Measurements from ENCODE around the gene MAN2B1. TPM values are rescaled to one million over a fixed set of nuclear protein-coding genes. Genes with fewer than 3 reads are reported as not detected.

MAN2B1 gene
- total and polyA plus RNA-seq, 11 donors = 16.0 to 135 (median 29.0) TPM

DNA sequence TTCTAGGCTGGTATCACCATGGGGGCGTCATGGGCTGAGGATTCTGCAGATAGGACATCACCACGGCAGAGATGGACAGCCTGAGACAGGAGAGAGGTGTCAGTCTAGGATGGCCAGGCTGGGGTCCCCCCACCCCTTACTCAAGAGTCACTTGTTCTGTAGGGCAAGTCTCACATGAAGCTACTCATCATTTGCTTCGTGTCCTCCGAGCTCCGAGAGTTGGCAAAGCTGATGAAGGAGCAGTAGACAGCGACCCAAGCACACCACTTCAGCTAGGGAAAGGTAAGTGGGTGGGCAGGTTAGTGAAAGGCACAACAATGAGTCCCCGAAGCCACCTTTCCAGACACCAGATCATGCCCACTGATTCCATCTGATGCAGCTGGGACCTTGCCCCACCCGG lies 1.8 kb upstream of the MAN2B1 start:
- ATAC-seq (no peak), DNase-seq (no peak)
- WGBS, 4 donors = 62 to 78% (median 70%) methylated on average over 8 of the region's 8 CpGs
- H3K9me3 ChIP-seq = no peaks in the 10 kb centered on the region
- H3K27me3 ChIP-seq = no peaks in the 10 kb centered on the region
- intact Hi-C loops (cut with DNase I) = loop anchor here in 1 of 10 donors (5.0 kb wide), 1 partner anchor 106 kb away; no protein-coding TSS in a partner anchor
- H3K27ac ChIP-seq = peak overlapping the region in 4 of 12 donors; percentile 91 to 98 (median 96)
- peak overlapping the region in 11 of 12 donors; percentile 75 to 100 (median 88) for H3K4me3 ChIP-seq
- peaks cover 0 to 34% (median 20%) of the 10 kb centered on the region in 9 donors for H3K36me3 ChIP-seq
- TF ChIP-seq POLR2A (IDR thresholded peaks at IDR 0.05) = no peak
- no peak for TF ChIP-seq CTCF (IDR thresholded peaks at IDR 0.05)
- H3K4me1 ChIP-seq = peaks cover 9 to 51% (median 39%) of the 10 kb centered on the region in 12 donors

GRCh38 chr19:12667731-12668302 lies 1.3 kb upstream of the MAN2B1 start:
- peaks cover 9 to 51% (median 39%) of the 10 kb centered on the region in 12 donors for H3K4me1 ChIP-seq
- intact Hi-C loops (cut with DNase I) = loop anchor here in 1 of 10 donors (5.0 kb wide), 1 partner anchor 106 kb away; no protein-coding TSS in a partner anchor
- no peak for ATAC-seq
- 71 to 84% (median 81%) methylated on average over 4 of the region's 4 CpGs for WGBS, 4 donors
- H3K27me3 ChIP-seq = no peaks in the 10 kb centered on the region
- H3K27ac ChIP-seq = peak overlapping the region in 1 of 12 donors; percentile 95
- H3K4me3 ChIP-seq = peak overlapping the region in 7 of 12 donors; percentile 86 to 100 (median 97)
- TF ChIP-seq CTCF (IDR thresholded peaks at IDR 0.05) (no peak), POLR2A (IDR thresholded peaks at IDR 0.05) (no peak)
- no peaks in the 10 kb centered on the region for H3K9me3 ChIP-seq
- peaks cover 0 to 34% (median 19%) of the 10 kb centered on the region in 9 donors for H3K36me3 ChIP-seq
- DNase-seq = no peak

GRCh38 chr19:12665671-12666264 lies 774 bp downstream of the MAN2B1 start:
- Histone ChIP-seq H3K4me1 (peaks cover 9 to 50% (median 38%) of the 10 kb centered on the region in 12 donors), H3K9me3 (no peaks in the 10 kb centered on the region), H3K27ac (peak overlapping the region in 6 of 12 donors; percentile 45 to 90 (median 84)), H3K4me3 (peak overlapping the region; percentile 55 to 97 (median 88)), H3K27me3 (no peaks in the 10 kb centered on the region), H3K36me3 (peaks cover 0 to 48% (median 32%) of the 10 kb centered on the region in 9 donors)
- ATAC-seq (no peak), DNase-seq (no peak)
- intact Hi-C loops (cut with DNase I) = loop anchor here in 1 of 10 donors (5.0 kb wide), 1 partner anchor 103 kb away; no protein-coding TSS in a partner anchor
- no peak for TF ChIP-seq CTCF (IDR thresholded peaks at IDR 0.05)
- no peak for TF ChIP-seq POLR2A (IDR thresholded peaks at IDR 0.05)
- WGBS, 4 donors = 48 to 62% (median 60%) methylated on average over 8 to 12 of the region's 12 CpGs

GRCh38 chr19:12665281-12665573 lies 1.3 kb downstream of the MAN2B1 start:
- Histone ChIP-seq H3K4me3 (peak overlapping the region in 7 of 12 donors; percentile 72 to 97 (median 93)), H3K9me3 (no peaks in the 10 kb centered on the region), H3K36me3 (peaks cover 0 to 53% (median 38%) of the 10 kb centered on the region in 9 donors), H3K27ac (peak overlapping the region in 1 of 12 donors; percentile 90), H3K4me1 (peaks cover 6 to 45% (median 33%) of the 10 kb centered on the region in 12 donors), H3K27me3 (no peaks in the 10 kb centered on the region)
- no peak for TF ChIP-seq POLR2A (IDR thresholded peaks at IDR 0.05)
- TF ChIP-seq CTCF (IDR thresholded peaks at IDR 0.05) = no peak
- intact Hi-C loops (cut with DNase I) = loop anchor here in 1 of 10 donors (5.0 kb wide), 1 partner anchor 103 kb away; no protein-coding TSS in a partner anchor
- ATAC-seq (peak in 2 of 4 donors; percentile 12 to 21), DNase-seq (peak; percentile 52 to 78 (median 65))
- WGBS, 4 donors = 74 to 92% (median 85%) methylated on average over 10 of the region's 10 CpGs
